HG03280 (cell line): ENCODE measurements around the gene RUNX3.
"Not testable (repeated sequence)": the region's sequence is repeated elsewhere in the genome, so short reads cannot be mapped to it uniquely, and the experiment has no call there.

ENCODE experiments used
- ATAC-seq: cut with Tn5 transposase; IDR thresholded peaks from one replicate; pipeline ENCODE4 v1.9.1; 2021; ENCODE audit warnings: mild to moderate bottlenecking, moderate library complexity; ENCODE audit not compliant: unreplicated experiment

Gene RUNX3

GRCh38 chr1:24914226-24915069 lies 15.6 kb downstream of the RUNX3 start:
- no peak for ATAC-seq

- ATAC-seq: no peak
Observed at GRCh38 chr1:24913616-24914225, 16.4 kb downstream of the RUNX3 start.

GRCh38 chr1:24913274-24913604 lies 16.8 kb downstream of the RUNX3 start:
- ATAC-seq: no peak

GRCh38 chr1:24912376-24913273 lies 17.5 kb downstream of the RUNX3 start:
- ATAC-seq: no peak

- no peak for ATAC-seq
Observed at GRCh38 chr1:24911651-24912155, 18.4 kb downstream of the RUNX3 start.

GRCh38 chr1:24910751-24911650 lies 19.1 kb downstream of the RUNX3 start:
- no peak for ATAC-seq

- no peak for ATAC-seq
Observed at GRCh38 chr1:24910210-24910609, 19.9 kb downstream of the RUNX3 start.

- ATAC-seq: no peak
Observed at GRCh38 chr1:24909388-24909898, 20.6 kb downstream of the RUNX3 start.

GRCh38 chr1:24908591-24909259 lies 21.4 kb downstream of the RUNX3 start:
- ATAC-seq: no peak

- not testable (repeated sequence) for ATAC-seq
Observed at GRCh38 chr1:24907587-24908294, 22.3 kb downstream of the RUNX3 start.

GRCh38 chr1:24906760-24907490 lies 23.2 kb downstream of the RUNX3 start:
- no peak for ATAC-seq

- ATAC-seq: no peak
Observed at GRCh38 chr1:24905979-24906720, 23.9 kb downstream of the RUNX3 start.

GRCh38 chr1:24905355-24905978 lies 24.6 kb downstream of the RUNX3 start:
- ATAC-seq: no peak

GRCh38 chr1:24904731-24905354 lies 25.2 kb downstream of the RUNX3 start:
- no peak for ATAC-seq

- no peak for ATAC-seq
Observed at GRCh38 chr1:24903955-24904730, 25.9 kb downstream of the RUNX3 start.

GRCh38 chr1:24903560-24903954 lies 26.5 kb downstream of the RUNX3 start:
- no peak for ATAC-seq
